ENCODE results near the gene KRTAP10-4. TPM values are rescaled to one million over a fixed set of nuclear protein-coding genes. Genes with fewer than 3 reads are reported as not detected.

Gene KRTAP10-4
- total RNA-seq, 3 donors from 2014 or later = not detected

GRCh38 chr21:44592446-44593311 lies 19.1 kb downstream of the KRTAP10-4 start, which contains the start of gene KRTAP10-6:
Gene KRTAP10-6, minus strand, starts transcription at chr21:44592505. Its CDS starts 21 bp downstream, at chr21:44592484.
- H3K4me3 ChIP-seq = no peak within 1 kb of the TSS
- H3K27me3 ChIP-seq = peaks cover 0 to 24% of the 10 kb centered on the region in 2 donors
- no peaks in the 10 kb centered on the region for H3K9me3 ChIP-seq

GRCh38 chr21:44593598-44594405 lies 20.3 kb downstream of the KRTAP10-4 start:
- peaks cover 0 to 5% of the 10 kb centered on the region in 2 donors for H3K9me3 ChIP-seq
- TF ChIP-seq CTCF (IDR thresholded peaks at IDR 0.05) = no peak
- intact Hi-C loops (cut with DNase I; ENCODE audit: low total_unique reads) = no loop called here
- no peak for DNase-seq (ENCODE audit: low spot score in 2 of 2)
- H3K4me1 ChIP-seq = no peaks in the 10 kb centered on the region
- H3K36me3 ChIP-seq = no peaks in the 10 kb centered on the region
- peaks cover 0 to 32% of the 10 kb centered on the region in 2 donors for H3K27me3 ChIP-seq
- H3K27ac ChIP-seq = no peak overlapping the region
- H3K4me3 ChIP-seq = no peak overlapping the region

More at GRCh38 chr21:44592446-44593311, 19.1 kb downstream of the KRTAP10-4 start, which contains the start of gene KRTAP10-6:
- H3K36me3 ChIP-seq = no peaks in the 10 kb centered on the region
- no peak for TF ChIP-seq POLR2AphosphoS5 (IDR thresholded peaks at IDR 0.05)
- TF ChIP-seq POLR2A (IDR thresholded peaks at IDR 0.05) = no peak
- TF ChIP-seq CTCF (IDR thresholded peaks at IDR 0.05) = no peak
- no peak within 1 kb of the TSS for H3K27ac ChIP-seq
- intact Hi-C loops (cut with DNase I; ENCODE audit: low total_unique reads) = no loop called here
- no peaks in the 10 kb centered on the region for H3K4me1 ChIP-seq
- DNase-seq (ENCODE audit: low spot score in 2 of 2) = peak in 1 of 2 donors; percentile 49

GRCh38 chr21:44594406-44594916 lies 20.9 kb downstream of the KRTAP10-4 start:
- H3K27me3 ChIP-seq = peaks cover 0 to 33% of the 10 kb centered on the region in 2 donors
- DNase-seq (ENCODE audit: low spot score in 2 of 2) = no peak
- H3K9me3 ChIP-seq = peaks cover 0 to 7% of the 10 kb centered on the region in 2 donors
- H3K27ac ChIP-seq = no peak overlapping the region
- no peak overlapping the region for H3K4me3 ChIP-seq
- intact Hi-C loops (cut with DNase I; ENCODE audit: low total_unique reads) = no loop called here
- H3K4me1 ChIP-seq = no peaks in the 10 kb centered on the region
- TF ChIP-seq POLR2A (IDR thresholded peaks at IDR 0.05) (no peak), CTCF (IDR thresholded peaks at IDR 0.05) (no peak), POLR2AphosphoS5 (IDR thresholded peaks at IDR 0.05) (no peak)
- no peaks in the 10 kb centered on the region for H3K36me3 ChIP-seq

- TF ChIP-seq CTCF (IDR thresholded peaks at IDR 0.05) = no peak
- no peak for TF ChIP-seq POLR2A (IDR thresholded peaks at IDR 0.05)
- TF ChIP-seq POLR2AphosphoS5 (IDR thresholded peaks at IDR 0.05) = no peak
- intact Hi-C loops (cut with DNase I; ENCODE audit: low total_unique reads) = no loop called here
- Histone ChIP-seq H3K27me3 (peaks cover 0 to 44% of the 10 kb centered on the region in 2 donors), H3K4me3 (no peak overlapping the region), H3K36me3 (no peaks in the 10 kb centered on the region), H3K27ac (no peak overlapping the region), H3K4me1 (no peaks in the 10 kb centered on the region), H3K9me3 (peaks cover 0 to 7% of the 10 kb centered on the region in 2 donors)
- no peak for DNase-seq (ENCODE audit: low spot score in 2 of 2)
Observed at GRCh38 chr21:44595524-44595923, 22.0 kb downstream of the KRTAP10-4 start.
